GM20000 (cell line): Measurements from ENCODE around the gene LHX1.

Experiments used
- DNase-seq: peaks from one replicate; pipeline ENCODE4 v3.0.0; 2012; ENCODE audit warnings: low spot score
- TF ChIP-seq, protein P1 (sequence below): IDR thresholded peaks from 2 replicates; pipeline ENCODE4 v1.5.1; 2012; ENCODE audit warnings: mild to moderate bottlenecking, control low read depth; ENCODE audit errors: extremely low read depth, missing control alignments

Gene LHX1

DNA sequence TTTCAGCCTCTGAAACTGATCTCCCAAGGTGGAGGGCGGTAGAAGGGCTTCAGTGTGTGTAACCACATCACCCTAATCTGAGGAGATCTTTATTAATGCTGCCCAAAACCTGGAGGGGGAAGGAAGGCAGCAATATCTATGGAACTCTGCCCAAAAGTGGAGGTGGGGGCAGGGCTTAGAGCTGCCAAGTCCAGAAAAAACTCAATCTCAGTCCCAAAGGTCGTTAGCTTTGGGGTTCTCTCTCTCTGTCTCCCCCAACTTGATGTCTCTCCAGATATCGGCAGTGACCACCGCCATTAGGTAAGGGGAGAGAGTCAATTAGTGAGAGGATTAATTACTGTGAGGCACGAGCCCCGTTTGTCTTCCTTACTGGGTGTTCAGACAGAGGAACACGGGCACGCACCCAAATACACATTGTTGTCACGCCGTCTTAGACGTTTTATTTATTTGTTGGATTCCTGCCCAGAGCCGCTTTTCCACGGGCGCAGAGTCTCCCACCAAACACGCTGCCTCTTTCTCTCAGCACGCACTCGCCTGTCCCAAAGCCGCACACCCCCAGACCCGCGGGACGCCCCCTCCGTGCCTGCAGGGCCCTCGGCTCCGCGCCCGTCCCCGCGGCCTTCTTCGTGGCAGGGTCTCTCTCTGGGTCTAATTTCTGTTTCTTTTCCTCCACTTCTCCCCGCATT lies 5.4 kb upstream of the LHX1 start:
- DNase-seq = peak; percentile 39
- TF ChIP-seq, protein P1, sequence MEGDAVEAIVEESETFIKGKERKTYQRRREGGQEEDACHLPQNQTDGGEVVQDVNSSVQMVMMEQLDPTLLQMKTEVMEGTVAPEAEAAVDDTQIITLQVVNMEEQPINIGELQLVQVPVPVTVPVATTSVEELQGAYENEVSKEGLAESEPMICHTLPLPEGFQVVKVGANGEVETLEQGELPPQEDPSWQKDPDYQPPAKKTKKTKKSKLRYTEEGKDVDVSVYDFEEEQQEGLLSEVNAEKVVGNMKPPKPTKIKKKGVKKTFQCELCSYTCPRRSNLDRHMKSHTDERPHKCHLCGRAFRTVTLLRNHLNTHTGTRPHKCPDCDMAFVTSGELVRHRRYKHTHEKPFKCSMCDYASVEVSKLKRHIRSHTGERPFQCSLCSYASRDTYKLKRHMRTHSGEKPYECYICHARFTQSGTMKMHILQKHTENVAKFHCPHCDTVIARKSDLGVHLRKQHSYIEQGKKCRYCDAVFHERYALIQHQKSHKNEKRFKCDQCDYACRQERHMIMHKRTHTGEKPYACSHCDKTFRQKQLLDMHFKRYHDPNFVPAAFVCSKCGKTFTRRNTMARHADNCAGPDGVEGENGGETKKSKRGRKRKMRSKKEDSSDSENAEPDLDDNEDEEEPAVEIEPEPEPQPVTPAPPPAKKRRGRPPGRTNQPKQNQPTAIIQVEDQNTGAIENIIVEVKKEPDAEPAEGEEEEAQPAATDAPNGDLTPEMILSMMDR = no peak

DNA sequence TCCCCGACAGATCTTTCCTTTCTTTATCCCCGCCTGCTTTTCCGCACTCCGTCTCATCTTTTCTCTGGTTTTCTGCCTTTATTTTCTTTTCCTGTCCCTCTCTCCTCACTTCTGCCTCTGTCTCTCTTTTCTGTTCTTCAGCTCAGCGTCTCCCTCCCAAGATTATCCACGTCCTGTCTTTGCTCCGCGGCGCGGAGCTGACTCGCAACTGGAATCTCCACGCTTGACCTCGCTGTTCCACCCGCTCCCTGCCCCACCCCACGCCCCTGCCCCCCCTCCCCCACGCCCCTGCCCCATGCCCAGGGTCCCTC lies 4.9 kb upstream of the LHX1 start:
- TF ChIP-seq, protein P1 = no peak
- no peak for DNase-seq

DNA sequence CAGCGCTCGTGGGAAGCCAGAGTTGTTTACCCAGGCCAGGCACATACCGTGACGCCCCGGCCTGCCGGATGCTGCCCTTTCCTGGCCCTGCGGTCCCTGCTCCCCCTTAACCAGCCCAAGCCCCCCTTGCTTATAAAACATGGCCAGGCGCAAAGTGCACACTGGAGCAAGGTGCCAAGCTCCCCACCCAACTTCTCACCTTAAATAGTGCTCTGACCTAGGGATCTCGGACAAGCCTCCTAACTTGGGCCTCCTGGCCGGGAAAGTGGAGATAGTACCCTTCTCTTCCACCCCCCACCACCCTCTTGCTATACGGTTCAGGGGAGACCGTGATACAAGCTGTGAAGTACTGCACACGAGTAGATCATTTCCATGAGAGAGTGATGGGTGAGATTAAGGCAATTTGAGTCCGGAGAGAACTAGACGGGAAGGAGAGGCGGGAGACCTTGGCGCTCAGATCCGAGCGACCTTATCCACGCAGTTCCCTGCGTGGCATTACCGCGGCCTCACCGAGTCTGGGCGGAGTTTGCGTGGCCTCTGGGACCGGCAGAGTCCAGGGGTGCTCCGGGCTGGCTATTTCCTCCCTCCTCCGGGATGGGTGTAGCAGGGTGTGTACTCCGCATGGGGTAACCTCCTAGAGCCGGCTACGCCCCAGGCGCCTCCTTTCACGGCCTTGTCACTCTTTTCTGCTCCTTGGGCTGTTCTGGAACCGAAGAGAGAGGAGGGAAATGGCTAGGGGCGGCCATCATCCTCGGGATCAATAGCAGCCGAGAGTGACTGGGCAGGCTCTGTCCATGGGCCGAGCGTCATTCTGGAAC lies 4.4 kb upstream of the LHX1 start:
- peak; percentile 53 for DNase-seq
- TF ChIP-seq, protein P1 = no peak

DNA sequence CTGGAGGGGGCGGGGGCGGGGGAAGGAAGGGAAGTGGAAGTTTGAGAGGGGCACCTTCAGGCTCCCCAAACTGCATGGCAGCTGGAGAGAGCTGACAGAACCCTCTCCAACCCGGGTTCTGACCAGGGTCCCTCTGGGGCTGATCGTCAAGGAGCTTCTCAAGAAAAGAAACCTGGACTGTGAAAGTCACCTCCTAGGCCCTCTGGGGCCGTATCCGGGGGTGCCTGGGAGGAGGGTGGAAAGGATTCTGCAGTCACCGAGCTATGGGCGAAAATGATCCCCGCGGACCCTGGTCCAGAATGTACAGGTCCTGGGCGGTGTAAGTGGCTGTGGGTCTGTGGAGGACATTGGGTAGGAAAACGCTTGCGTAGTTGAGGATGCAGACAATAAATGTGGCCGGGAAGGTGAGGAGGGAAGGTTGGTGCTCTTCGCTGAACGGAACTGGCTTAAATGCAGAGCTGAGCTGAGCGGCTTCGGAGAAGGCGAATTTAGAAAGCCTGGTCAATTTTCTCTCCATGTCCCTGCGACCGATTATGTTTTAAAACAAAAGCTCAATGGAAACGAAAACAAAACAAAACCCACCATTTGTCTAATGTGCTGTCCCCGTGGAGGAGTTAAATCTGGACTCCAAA lies 3.6 kb upstream of the LHX1 start:
- TF ChIP-seq, protein P1 = no peak
- no peak for DNase-seq

DNA sequence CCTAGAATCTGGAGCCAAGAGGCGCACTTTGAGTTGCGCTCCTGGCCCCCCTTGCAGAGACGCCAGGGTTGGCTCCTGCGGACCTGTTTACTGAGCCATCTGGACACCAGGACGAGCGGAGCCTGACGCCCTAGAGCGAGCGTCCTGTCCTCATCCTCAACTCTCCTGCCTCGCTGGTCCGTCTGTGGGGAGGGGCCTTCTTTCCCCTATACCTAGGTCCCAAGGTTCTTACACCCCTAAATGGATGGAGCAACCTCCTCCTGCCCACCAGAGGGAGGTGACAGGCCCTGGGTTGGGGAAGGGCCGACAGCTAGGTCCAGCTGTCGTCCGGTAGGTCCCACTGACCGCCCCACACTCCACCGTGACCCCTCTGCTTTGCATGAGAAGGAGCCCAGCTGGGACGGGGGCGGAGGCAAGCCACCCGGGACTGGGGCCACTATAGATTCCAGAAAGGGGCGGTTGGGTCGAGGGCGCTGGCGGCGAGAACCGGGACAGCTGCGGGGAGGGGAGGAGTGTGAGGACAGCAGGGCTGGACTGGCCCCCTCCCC lies 3.1 kb upstream of the LHX1 start:
- peak; percentile 39 for DNase-seq
- TF ChIP-seq, protein P1 = no peak

DNA sequence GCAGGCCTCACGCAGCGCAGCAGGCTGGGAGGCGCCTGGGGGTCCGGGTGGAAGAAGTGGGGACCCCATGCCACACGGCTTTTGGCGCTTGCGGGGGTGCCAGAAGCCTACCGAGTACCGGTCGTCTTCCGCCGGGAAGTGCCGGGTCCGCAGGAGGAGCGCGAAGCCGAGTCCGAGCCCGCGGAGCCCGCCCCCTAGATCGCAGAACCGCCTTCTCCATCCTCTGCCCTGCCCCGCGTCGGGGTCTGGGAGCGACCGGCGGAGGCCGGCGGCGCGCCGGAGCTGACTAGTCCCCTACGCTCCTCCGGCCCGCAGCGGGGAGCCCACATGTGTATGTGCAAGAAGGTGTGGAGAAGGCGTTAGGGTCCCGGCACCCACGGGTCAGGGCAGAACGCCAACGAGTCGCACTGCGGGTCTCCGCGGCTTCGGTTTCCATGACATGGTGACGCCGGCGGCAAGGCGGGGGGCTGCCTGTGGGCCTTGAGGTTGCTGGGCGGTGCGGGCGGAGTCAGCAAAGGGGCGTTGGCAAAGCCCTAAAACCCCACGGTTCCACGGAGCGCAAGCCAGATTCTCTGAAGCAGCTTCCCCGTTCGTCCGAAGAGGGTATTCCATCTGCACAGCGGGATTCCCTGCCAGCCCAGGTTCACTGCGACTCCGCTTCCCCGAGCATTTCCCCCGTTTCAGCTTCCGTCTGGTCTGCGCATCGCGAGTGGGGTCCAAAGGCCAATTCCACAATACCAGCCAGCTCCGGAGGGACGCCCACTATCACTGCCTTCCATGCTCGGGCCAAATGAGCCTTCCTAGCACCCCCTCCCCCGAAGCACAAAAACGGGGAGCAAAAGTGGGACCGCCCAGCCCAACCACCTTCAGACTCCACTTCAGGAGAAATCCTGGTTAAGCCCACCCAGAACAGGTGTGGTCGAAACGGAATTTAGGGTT lies 2.3 kb upstream of the LHX1 start:
- TF ChIP-seq, protein P1 = no peak
- peak; percentile 51 for DNase-seq
